ENCODE data around the gene HMGXB3. TPM values are rescaled to one million over a fixed set of nuclear protein-coding genes. Genes with fewer than 3 reads are reported as not detected.

Gene HMGXB3
- total and polyA plus RNA-seq, 2 of the 13 experiments (the other 11 are each of a cell fraction or from before 2014, with no cell fraction given) = 18.8 to 23.8 TPM

- no peak overlapping the region for H3K4me2 ChIP-seq (ENCODE audit: low read depth, low read length)
- FAIRE-seq (no peak), ATAC-seq (no peak), DNase-seq (ENCODE audit: low spot score) (no peak)
- H3K27me3 ChIP-seq (ENCODE audit: control insufficient read depth in 1 of 2, insufficient read depth in 2 of 2, low read length in 2 of 2) = no peaks in the 10 kb centered on the region
- no peaks in the 10 kb centered on the region for H3K79me2 ChIP-seq (ENCODE audit: insufficient read depth, low read length)
- ChIA-PET CTCF (ENCODE audit: low intra/inter-chr PET ratio, low total read pairs) (interaction anchor here (1.8 to 2.5 kb wide), 2 partner anchors 30 to 125 kb away, joined by 6 to 10 read pairs; no protein-coding TSS in a partner anchor), POLR2A (interaction anchor here (0.7 to 1.4 kb wide), 2 partner anchors 17 to 38 kb away, joined by 3 to 5 read pairs; partner anchors contain the start of genes HMGXB3 and TIGD6)
- BruUV-seq (replicated peaks) = no TSS peak
- in situ Hi-C loops (cut with HindIII; ENCODE audit: extremely low pct_ligation_motif_present, low pct_unique_long_range_greater_than_20kb) (no loop called here), intact Hi-C loops (cut with micrococcal nuclease; ENCODE audit: unreplicated experiment) (loop anchor here (1.0 kb wide), 1 partner anchor 125 kb away; no protein-coding TSS in a partner anchor)
- no peak overlapping the region for H2AFZ ChIP-seq (ENCODE audit: low read length)
- no peak overlapping the region for H3K4me3 ChIP-seq (replicated peaks in 1 of 3; ENCODE audit: insufficient read depth in 1 of 3, low read depth in 2 of 3, low read length in 3 of 3)
- no peak overlapping the region for H3K27ac ChIP-seq (ENCODE audit: extremely low read length, insufficient read depth, low read length)
- TF ChIP-seq ZSCAN20 (CRISPR knock-in tag; IDR thresholded peaks at IDR 0.05; ENCODE audit: borderline replicate concordance) (no peak), SRSF1 (optimal IDR thresholded peaks at IDR 0.05; ENCODE audit: low read depth, low read length) (no peak), ZSCAN5A (CRISPR knock-in tag; IDR thresholded peaks at IDR 0.05; ENCODE audit: borderline replicate concordance) (no peak), HMGXB3 (CRISPR knock-in tag; IDR thresholded peaks at IDR 0.05; ENCODE audit: borderline replicate concordance) (no peak)
- no peak overlapping the region for H3K9ac ChIP-seq (ENCODE audit: insufficient read depth, low read depth, low read length)
- 98% methylated on average over 5 of the region's 5 CpGs for WGBS (ENCODE audit: low lambda C conversion rate)
- peaks cover 54% of the 10 kb centered on the region for H3K4me1 ChIP-seq (ENCODE audit: insufficient read depth, low read length)
- no peaks in the 10 kb centered on the region for H4K20me1 ChIP-seq (ENCODE audit: insufficient read depth, low read length)
- no peaks in the 10 kb centered on the region for H3K36me3 ChIP-seq (replicated peaks in 1 of 2; ENCODE audit: control insufficient read depth in 1 of 2, insufficient read depth in 2 of 2, low read length in 2 of 2)
- H3K9me3 ChIP-seq (ENCODE audit: low read length) = no peaks in the 10 kb centered on the region
These were observed 37.8 kb upstream of the HMGXB3 start for GRCh38 chr5:149962601-149963300.
